ENCODE measurements around the gene BTF3. TPM values are rescaled to one million over a fixed set of nuclear protein-coding genes. Genes with fewer than 3 reads are reported as not detected.

The BTF3 gene
- total and polyA plus RNA-seq, 11 donors: 336 to 824 (median 407) TPM

DNA sequence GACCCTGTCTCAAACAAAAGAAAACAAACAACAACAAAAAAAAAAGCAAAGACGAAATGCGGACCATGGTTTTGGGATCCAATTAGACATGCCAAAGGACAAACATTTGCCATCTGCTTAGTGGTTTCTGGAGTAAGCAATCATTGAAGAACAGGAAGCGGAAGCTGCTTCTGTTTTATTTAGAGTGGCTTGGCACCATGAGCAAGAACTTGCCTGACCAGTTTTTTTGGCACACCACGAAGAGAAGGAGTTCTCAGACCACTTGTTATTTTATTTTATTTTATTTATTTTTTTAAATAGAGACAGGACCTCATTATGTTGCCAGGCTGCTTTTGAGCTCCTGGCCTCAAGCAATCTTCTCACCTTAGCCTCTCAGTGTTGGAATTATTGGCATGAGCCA lies 17.0 kb downstream of the BTF3 start:
- no peaks in the 10 kb centered on the region for H3K27me3 ChIP-seq

DNA sequence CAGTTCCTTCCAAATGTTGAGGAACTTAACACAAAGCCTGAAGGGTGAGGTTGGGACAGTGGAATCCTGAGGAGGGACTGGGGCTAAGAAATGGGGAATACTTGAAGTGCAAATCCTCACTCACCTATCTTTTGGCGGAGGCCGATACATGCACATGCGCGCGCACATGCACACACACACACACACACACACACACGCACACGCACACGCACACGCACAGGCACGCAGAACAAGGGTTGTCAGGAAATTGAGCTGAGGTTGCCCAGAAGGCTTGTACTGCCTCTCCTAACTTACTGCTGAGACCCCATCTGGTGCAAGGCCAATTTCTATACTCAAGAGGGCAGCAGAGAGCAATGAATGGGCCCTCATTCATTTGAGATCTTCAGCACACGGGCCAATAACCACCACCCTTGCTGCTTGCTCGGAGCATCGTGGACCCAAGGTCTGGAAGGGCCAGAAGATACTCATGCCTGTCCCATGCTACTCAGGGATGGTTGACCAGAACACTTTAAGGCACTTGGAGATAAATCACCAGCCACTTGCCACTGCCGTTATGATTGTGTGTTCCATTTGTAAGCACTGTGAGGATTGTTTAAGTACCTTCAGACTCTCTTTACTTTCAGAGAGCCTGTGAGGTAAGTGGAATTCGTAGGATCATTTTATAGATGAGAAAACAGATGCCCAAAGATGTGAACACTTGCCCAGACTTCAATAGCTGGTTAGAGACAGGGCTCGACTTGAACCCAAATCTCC lies 21.5 kb downstream of the BTF3 start:
- H3K27me3 ChIP-seq: no peaks in the 10 kb centered on the region
- H3K36me3 ChIP-seq: no peaks in the 10 kb centered on the region
- TF ChIP-seq POLR2A (IDR thresholded peaks at IDR 0.05): no peak
- TF ChIP-seq, protein P1, sequence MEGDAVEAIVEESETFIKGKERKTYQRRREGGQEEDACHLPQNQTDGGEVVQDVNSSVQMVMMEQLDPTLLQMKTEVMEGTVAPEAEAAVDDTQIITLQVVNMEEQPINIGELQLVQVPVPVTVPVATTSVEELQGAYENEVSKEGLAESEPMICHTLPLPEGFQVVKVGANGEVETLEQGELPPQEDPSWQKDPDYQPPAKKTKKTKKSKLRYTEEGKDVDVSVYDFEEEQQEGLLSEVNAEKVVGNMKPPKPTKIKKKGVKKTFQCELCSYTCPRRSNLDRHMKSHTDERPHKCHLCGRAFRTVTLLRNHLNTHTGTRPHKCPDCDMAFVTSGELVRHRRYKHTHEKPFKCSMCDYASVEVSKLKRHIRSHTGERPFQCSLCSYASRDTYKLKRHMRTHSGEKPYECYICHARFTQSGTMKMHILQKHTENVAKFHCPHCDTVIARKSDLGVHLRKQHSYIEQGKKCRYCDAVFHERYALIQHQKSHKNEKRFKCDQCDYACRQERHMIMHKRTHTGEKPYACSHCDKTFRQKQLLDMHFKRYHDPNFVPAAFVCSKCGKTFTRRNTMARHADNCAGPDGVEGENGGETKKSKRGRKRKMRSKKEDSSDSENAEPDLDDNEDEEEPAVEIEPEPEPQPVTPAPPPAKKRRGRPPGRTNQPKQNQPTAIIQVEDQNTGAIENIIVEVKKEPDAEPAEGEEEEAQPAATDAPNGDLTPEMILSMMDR (IDR thresholded peaks at IDR 0.05): peak; percentile 48 to 71 (median 64)
- no peak overlapping the region for H3K4me3 ChIP-seq
- ATAC-seq: peak in 3 of 4 donors; percentile 85 to 93 (median 91)
- H3K27ac ChIP-seq: no peak overlapping the region
- DNase-seq: peak in 4 of 5 donors; percentile 28 to 59 (median 49)
- peaks cover 0 to 3% (median 0%) of the 10 kb centered on the region in 12 donors for H3K4me1 ChIP-seq
- intact Hi-C loops (cut with DNase I): loop anchor here in 5 of 10 donors (1.0 to 2.0 kb wide), 3 partner anchors 17 to 18 kb away; no protein-coding TSS in a partner anchor
- no peaks in the 10 kb centered on the region for H3K9me3 ChIP-seq
- 13 to 15% (median 13%) methylated on average over 15 to 16 of the region's 16 CpGs for WGBS, 4 donors

More for the DNA sequence above, 17.0 kb downstream of the BTF3 start:
- intact Hi-C loops (cut with DNase I): no loop called here
- DNase-seq (no peak), ATAC-seq (no peak)
- no peak overlapping the region for H3K27ac ChIP-seq
- H3K4me1 ChIP-seq: peaks cover 0 to 3% (median 0%) of the 10 kb centered on the region in 12 donors
- 56 to 71% (median 69%) methylated on average over 4 of the region's 4 CpGs for WGBS, 4 donors
- no peaks in the 10 kb centered on the region for H3K36me3 ChIP-seq
- H3K9me3 ChIP-seq: no peaks in the 10 kb centered on the region
- no peak for TF ChIP-seq POLR2A (IDR thresholded peaks at IDR 0.05)
- TF ChIP-seq, protein P1 (IDR thresholded peaks at IDR 0.05): no peak
- no peak overlapping the region for H3K4me3 ChIP-seq

DNA sequence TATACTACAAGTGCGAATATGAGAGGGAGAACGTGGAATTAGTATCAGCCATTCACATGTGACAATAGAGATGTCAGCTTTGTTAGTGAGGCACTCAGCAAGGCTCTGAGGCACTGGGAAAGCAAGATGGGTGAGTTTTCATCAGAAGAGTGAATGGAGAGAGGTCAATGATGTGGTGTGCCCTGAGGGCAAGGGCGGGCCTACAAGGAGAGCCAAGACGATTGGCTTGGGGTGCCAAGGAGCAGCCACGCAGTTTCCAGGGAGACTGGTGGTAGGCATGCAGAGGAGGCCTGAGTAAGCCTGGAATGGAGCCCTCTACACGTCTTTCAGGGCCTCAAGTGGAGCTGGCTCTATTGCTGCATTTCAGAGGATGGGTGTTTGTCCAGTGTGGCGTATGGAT lies 24.7 kb downstream of the BTF3 start:
- intact Hi-C loops (cut with DNase I): no loop called here
- H3K27me3 ChIP-seq: no peaks in the 10 kb centered on the region
- no peaks in the 10 kb centered on the region for H3K9me3 ChIP-seq
- no peak overlapping the region for H3K4me3 ChIP-seq
- DNase-seq: no peak
- H3K36me3 ChIP-seq: no peaks in the 10 kb centered on the region
- no peak for TF ChIP-seq POLR2A (IDR thresholded peaks at IDR 0.05)
- TF ChIP-seq, protein P1 (IDR thresholded peaks at IDR 0.05): no peak
- ATAC-seq: no peak
- no peak overlapping the region for H3K27ac ChIP-seq
- WGBS, 4 donors: 86 to 90% (median 89%) methylated on average over 7 of the region's 7 CpGs
- peaks cover 0 to 3% (median 0%) of the 10 kb centered on the region in 12 donors for H3K4me1 ChIP-seq

DNA sequence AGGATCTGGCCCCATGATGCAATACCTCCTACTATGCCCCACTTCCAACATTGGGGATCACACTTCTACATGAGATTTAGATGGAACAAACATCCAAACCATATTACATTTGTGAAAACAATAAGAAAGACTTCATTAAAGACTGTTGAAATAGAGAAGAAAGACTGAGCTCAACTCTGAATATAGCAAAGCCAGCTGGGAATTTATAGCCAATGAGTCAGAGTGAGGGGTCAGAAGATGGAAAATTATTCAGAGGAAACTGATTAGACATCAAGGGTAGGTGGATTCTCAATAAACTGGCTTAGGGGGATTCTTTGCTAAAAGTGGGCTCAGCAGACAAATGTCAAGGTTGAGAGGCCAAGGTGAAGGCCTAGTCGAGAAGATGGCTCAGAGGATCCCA lies 25.6 kb downstream of the BTF3 start:
- Histone ChIP-seq H3K4me1 (peaks cover 0 to 3% (median 0%) of the 10 kb centered on the region in 12 donors), H3K27me3 (no peaks in the 10 kb centered on the region), H3K36me3 (no peaks in the 10 kb centered on the region), H3K27ac (no peak overlapping the region), H3K4me3 (no peak overlapping the region), H3K9me3 (no peaks in the 10 kb centered on the region)
- no peak for DNase-seq
- intact Hi-C loops (cut with DNase I): no loop called here
- TF ChIP-seq POLR2A (IDR thresholded peaks at IDR 0.05): no peak
- TF ChIP-seq, protein P1 (IDR thresholded peaks at IDR 0.05): no peak
- no peak for ATAC-seq
- WGBS, 4 donors: 78 to 94% (median 89%) methylated on average over 1 of the region's 1 CpG
